ENCODE data around the gene CAMK2N1. TPM values are rescaled to one million over a fixed set of nuclear protein-coding genes. Genes with fewer than 3 reads are reported as not detected.

Gene CAMK2N1
- polyA plus RNA-seq, 6 donors from 2014 or later = not detected

DNA sequence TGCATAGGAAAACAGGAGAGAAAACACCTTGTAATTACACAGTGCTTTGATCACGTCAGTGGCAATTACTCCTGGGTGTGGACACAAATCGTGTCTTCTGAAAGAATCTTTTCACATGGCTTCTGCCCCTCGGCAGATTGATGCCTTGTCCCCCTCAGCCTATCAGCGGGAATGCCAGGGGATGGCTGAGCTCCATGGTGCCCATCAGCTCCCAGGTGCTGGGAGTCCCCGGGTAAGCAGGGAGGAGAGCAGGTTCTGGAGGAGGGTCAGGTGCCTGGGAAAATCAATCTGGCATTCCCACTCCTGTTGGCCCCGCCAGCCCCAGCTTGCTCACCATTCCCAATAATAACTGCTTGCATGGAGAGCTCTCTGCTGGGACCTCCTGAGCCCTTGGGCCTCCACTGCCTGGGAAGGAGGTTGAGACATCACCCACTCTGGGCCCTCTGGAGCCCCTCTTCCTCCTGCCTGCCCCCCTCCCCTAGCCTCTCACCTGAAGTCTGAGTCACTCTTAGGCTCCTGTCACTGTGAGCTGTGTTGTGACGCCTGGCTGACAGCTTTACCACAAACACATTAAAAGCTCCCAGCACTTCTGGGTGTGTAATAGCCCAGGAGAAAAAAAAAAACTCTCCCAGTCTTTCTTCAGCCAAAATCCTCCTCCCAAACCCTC, 4.9 kb downstream of the CAMK2N1 start:
- Mint-ChIP-seq H3K4me1 (peaks cover 12 to 18% (median 15%) of the 10 kb centered on the region in 3 donors), H3K36me3 (peaks cover 3 to 6% of the 10 kb centered on the region in 2 donors), H3K4me3 (no peak overlapping the region), H3K27me3 (peaks cover 69 to 91% (median 89%) of the 10 kb centered on the region in 3 donors), H3K9me3 (no peaks in the 10 kb centered on the region), H3K27ac (no peak overlapping the region)
- no peak for ATAC-seq (ENCODE audit: low read depth in 2 of 2)
- no peak for DNase-seq

DNA sequence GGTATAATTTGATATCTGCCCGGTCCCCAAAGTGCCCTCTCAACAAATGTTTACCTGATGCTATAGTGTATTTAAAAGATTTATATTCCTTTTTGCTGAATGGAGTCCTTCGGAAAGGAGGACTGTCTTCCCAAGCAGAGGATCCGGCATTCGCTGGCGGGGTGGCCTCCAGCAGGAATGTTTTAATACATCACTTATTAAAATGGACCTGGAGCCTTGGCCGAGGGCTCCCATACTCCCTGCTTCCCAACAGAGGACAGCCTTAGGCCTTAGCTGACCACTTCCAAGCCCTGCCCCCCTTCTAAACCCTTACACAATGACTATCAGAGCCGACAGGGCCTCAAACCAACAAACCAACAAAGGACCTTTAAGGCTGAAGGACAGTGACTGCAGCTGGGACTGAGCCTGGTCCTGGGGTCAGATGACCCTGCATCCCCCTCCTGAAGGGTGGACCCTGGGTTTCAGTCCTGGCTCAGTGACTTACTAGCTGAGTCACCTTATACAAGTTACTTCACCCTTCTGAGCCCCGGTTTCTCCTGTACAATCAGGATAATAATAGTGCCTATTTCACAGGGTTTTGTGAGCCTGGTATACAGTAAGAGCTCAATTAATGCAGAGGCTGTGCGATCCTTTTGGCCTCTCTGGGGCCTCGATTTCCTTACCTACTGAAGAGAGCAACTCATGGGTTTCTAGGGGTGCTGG, 5.6 kb downstream of the CAMK2N1 start:
- Mint-ChIP-seq H3K4me3 (no peak overlapping the region), H3K27me3 (peaks cover 75 to 92% (median 91%) of the 10 kb centered on the region in 3 donors), H3K36me3 (peaks cover 3 to 6% of the 10 kb centered on the region in 2 donors), H3K4me1 (peaks cover 9 to 13% (median 11%) of the 10 kb centered on the region in 3 donors), H3K9me3 (no peaks in the 10 kb centered on the region), H3K27ac (no peak overlapping the region)
- DNase-seq = no peak
- ATAC-seq (ENCODE audit: low read depth in 2 of 2) = no peak

DNA sequence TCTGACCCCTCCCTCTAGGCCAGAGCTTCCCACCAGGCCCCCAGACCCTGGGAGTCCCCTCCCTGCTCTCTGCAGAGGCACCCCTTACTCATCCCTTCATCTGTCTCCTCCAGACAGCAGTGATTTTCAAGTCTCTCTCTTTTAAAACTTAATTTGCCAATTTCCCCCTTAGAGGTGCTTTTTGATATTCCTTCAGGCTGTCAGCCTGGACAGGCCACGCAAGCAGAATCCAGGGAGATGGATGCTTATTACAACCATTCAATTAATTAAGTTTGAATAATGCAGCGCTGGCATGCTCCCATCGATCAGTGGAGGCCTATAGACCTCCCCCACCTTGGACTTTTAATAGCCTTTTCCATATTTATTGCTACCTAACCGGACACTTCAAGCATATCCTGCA, 6.2 kb downstream of the CAMK2N1 start:
- peaks cover 9 to 13% (median 9%) of the 10 kb centered on the region in 3 donors for H3K4me1 Mint-ChIP-seq
- peaks cover 79 to 97% (median 95%) of the 10 kb centered on the region in 3 donors for H3K27me3 Mint-ChIP-seq
- peaks cover 3 to 6% of the 10 kb centered on the region in 2 donors for H3K36me3 Mint-ChIP-seq
- H3K27ac Mint-ChIP-seq = no peak overlapping the region
- DNase-seq (no peak), ATAC-seq (ENCODE audit: low read depth in 2 of 2) (no peak)
- peaks cover 0 to under 1% (median 0%) of the 10 kb centered on the region in 7 donors for H3K9me3 Mint-ChIP-seq
- H3K4me3 Mint-ChIP-seq = no peak overlapping the region

DNA sequence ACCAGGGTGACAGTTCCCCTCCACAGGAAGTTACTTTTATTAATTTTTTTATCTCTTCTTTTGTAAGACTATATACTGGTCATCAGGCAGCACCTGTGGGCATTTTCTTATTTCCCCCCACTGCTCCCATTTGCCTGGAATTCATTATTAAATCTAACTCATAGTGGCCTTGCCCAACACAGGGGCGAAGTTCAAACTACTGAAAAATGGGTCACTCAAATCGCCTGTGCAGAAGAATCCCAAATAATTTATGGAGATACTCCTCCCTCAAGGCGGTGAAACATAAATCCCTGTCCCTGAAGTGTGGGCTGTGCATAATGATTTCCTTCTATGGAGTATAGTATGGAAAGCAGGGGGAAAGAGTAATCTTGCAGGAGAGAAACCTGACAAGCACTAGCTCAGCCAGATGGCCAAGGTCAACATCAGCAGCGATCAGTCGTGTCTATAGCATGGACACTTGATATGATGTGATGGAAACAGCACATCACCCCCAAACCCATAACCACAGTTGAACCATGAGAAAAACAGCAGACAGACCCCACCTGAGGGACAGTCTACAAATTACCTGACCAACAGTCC, 7.9 kb downstream of the CAMK2N1 start:
- H3K4me3 Mint-ChIP-seq = no peak overlapping the region
- peaks cover 0 to 2% (median 2%) of the 10 kb centered on the region in 3 donors for H3K4me1 Mint-ChIP-seq

DNA sequence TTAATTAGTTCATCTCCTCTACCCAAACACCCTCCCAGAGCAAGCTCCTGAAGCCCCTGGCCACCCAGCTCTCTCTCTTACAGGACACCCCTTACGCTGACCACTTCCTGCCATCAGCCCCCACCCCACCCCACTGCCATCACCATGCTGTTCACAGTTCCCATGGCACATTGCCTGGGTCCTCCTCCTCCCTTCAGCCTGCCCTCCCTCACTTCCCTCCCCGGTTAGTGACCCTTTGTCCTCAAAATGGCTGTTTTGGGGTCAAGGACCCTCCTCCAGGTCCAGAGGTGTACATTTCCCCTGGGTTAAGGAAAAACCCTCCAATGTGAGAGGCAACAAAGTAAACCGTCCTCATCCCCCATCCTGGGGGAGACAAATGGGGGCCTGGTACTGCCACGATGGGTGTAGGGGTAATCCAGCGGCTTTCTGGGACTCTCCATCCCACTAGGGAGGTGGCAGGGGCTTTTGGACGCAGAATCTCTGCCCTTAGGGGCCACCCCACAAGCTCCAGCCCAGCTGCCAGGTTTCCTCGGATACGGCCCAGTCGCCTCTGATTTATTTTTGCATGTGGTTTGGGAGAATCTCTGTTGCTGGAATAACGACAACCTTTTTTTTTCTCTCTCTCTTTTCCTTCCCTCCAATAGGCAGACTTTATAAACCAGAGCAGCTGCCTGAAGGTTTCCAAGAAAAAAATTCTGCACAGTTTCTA, 8.5 kb downstream of the CAMK2N1 start:
- no peak overlapping the region for H3K4me3 Mint-ChIP-seq
- DNase-seq = no peak
- ATAC-seq (ENCODE audit: low read depth in 2 of 2) = no peak
- no peaks in the 10 kb centered on the region for H3K36me3 Mint-ChIP-seq
- peaks cover 0 to 3% (median 2%) of the 10 kb centered on the region in 3 donors for H3K4me1 Mint-ChIP-seq
- peaks cover 0 to 2% (median 0%) of the 10 kb centered on the region in 7 donors for H3K9me3 Mint-ChIP-seq
- peaks cover 81 to 97% (median 96%) of the 10 kb centered on the region in 3 donors for H3K27me3 Mint-ChIP-seq
- H3K27ac Mint-ChIP-seq = no peak overlapping the region

More for the DNA sequence above, 7.9 kb downstream of the CAMK2N1 start:
- no peaks in the 10 kb centered on the region for H3K36me3 Mint-ChIP-seq
- no peak for ATAC-seq (ENCODE audit: low read depth in 2 of 2)
- DNase-seq = no peak
- H3K27me3 Mint-ChIP-seq = peaks cover 84 to 97% (median 95%) of the 10 kb centered on the region in 3 donors
- peaks cover 0 to 2% (median 0%) of the 10 kb centered on the region in 7 donors for H3K9me3 Mint-ChIP-seq
- H3K27ac Mint-ChIP-seq = peak overlapping the region in 1 of 6 donors; percentile 13

DNA sequence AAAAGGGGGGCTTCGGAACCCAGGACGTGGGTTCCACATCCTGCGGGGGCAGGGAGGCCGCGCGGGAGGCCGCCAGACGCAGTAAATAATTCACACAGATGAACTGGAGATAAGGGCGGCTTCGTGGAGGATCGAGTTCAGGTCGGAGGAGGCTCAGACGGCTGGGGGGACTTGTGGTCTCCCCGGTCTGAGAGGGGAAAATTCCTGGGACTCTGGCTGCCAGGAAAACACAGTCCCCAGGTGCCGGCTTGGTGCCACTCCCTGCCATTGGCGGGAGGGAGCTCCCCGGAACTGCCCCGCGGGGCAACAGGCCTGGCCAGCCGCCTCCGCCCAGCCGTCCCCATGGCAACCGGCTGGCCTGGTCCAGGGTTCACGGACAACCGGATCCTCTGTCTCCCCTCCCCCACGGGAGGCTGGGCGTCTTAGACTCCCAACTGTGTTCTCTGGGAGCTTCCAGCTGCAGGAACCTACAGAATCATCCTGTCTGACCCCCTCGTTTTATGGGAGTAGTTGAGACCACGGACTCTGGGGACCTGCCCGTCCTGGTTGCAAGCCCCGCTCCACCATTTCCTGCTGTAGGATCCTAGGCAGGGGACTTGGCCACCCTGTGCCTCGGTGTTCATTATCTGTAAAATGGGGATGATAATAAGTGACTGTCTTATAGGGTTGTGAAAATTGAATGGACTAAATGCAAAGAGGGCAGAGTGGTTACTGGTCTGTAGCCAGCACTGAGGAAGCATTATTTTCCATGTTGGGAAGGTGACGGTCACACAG, 9.6 kb downstream of the CAMK2N1 start:
- Mint-ChIP-seq H3K27me3 (peaks cover 81 to 97% (median 95%) of the 10 kb centered on the region in 3 donors), H3K9me3 (peaks cover 0 to 2% (median 0%) of the 10 kb centered on the region in 7 donors), H3K27ac (no peak overlapping the region), H3K4me3 (no peak overlapping the region), H3K36me3 (peaks cover 0 to 7% of the 10 kb centered on the region in 2 donors), H3K4me1 (peaks cover 0 to 6% (median 2%) of the 10 kb centered on the region in 3 donors)
- ATAC-seq (ENCODE audit: low read depth in 2 of 2) (no peak), DNase-seq (no peak)

DNA sequence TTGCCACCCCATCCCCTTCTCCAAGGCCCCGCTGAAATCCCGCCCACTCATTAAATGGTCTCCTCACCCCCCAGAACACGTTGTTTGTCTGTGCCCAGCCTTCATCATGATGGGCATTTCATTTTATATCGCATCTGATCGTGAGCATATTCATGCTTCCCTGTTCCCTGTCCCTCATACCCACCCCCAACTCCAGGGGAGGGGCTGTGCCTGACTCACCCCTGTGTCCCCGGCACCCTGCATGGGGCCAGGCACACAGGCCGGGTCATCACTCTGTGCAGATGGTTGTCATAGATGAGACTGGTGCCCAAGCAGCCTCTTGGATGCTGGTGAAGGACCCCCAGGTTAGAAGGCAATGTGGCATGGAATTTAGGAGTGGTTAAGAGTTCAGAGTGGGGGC, 11.0 kb downstream of the CAMK2N1 start:
- ATAC-seq (ENCODE audit: low read depth in 2 of 2) (no peak), DNase-seq (no peak)
- Mint-ChIP-seq H3K4me1 (peaks cover 0 to 6% (median 2%) of the 10 kb centered on the region in 3 donors), H3K9me3 (peaks cover 0 to 2% (median 0%) of the 10 kb centered on the region in 7 donors), H3K4me3 (no peak overlapping the region), H3K27me3 (peaks cover 79 to 91% (median 91%) of the 10 kb centered on the region in 3 donors), H3K36me3 (peaks cover 0 to 7% of the 10 kb centered on the region in 2 donors), H3K27ac (peak overlapping the region in 2 of 6 donors; percentile 75 to 78)

DNA sequence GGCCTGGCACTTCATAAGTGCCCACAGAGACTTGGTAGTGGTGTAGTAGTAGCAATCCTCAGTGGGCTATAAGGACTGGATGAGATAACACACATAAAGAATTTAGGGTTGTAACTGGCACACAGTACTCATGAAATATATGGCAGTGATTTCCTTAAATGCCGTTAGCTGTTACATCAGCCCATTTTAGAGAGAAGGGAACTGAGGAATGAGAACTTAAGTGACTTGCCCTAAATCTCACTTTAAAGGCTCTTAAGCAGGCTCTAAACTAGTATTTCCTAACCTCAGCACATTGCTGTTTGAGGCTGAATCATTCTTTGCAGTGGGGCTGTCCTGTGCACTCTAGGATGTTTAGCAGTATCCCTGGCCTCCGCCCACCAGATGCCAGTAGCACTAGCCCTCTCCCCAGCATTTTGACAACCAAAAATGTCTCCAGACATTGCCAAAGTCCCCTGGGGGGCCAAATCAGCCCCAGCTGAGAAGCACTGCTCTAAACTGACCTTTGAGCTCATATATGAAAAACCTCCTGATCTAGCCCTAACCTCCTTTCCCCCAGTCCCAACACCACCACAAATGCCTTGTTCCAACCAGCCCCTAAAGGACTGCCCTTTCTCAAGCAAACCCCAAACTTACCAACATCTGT, 11.6 kb downstream of the CAMK2N1 start:
- H3K9me3 Mint-ChIP-seq = peaks cover 0 to 2% (median 0%) of the 10 kb centered on the region in 7 donors
- H3K36me3 Mint-ChIP-seq = peaks cover 0 to 7% of the 10 kb centered on the region in 2 donors
- ATAC-seq (ENCODE audit: low read depth in 2 of 2) (no peak), DNase-seq (no peak)
- no peak overlapping the region for H3K4me3 Mint-ChIP-seq
- peak overlapping the region in 2 of 6 donors; percentile 75 to 78 for H3K27ac Mint-ChIP-seq
- peaks cover 0 to 6% (median 2%) of the 10 kb centered on the region in 3 donors for H3K4me1 Mint-ChIP-seq
- H3K27me3 Mint-ChIP-seq = peaks cover 79 to 91% (median 91%) of the 10 kb centered on the region in 3 donors

DNA sequence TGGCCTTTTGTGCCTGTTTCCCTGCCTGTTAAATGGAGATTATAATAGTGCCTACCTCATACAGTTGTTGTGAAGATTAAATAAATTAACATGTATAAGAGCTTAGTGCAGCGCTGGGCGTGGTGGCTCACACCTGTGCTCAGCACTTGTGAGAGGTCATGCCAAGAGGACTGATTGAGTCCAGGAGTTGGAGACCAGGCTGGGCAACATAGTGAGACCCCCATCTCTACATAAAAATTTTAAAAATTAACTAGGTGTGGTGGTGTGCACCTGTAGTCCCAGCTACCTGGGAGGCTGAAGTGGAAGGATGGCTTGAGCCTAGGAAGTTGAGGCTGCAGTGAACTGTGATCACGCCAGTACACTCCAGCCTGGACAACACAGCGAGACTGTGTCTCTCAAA, 12.1 kb downstream of the CAMK2N1 start:
- Mint-ChIP-seq H3K4me1 (peaks cover 0 to 6% (median 2%) of the 10 kb centered on the region in 3 donors), H3K36me3 (peaks cover 0 to 7% of the 10 kb centered on the region in 2 donors), H3K4me3 (no peak overlapping the region), H3K27me3 (peaks cover 79 to 90% (median 90%) of the 10 kb centered on the region in 3 donors), H3K27ac (peak overlapping the region in 1 of 6 donors; percentile 50), H3K9me3 (peaks cover 0 to 2% (median 0%) of the 10 kb centered on the region in 7 donors)
- no peak for DNase-seq
- ATAC-seq (ENCODE audit: low read depth in 2 of 2) = no peak

DNA sequence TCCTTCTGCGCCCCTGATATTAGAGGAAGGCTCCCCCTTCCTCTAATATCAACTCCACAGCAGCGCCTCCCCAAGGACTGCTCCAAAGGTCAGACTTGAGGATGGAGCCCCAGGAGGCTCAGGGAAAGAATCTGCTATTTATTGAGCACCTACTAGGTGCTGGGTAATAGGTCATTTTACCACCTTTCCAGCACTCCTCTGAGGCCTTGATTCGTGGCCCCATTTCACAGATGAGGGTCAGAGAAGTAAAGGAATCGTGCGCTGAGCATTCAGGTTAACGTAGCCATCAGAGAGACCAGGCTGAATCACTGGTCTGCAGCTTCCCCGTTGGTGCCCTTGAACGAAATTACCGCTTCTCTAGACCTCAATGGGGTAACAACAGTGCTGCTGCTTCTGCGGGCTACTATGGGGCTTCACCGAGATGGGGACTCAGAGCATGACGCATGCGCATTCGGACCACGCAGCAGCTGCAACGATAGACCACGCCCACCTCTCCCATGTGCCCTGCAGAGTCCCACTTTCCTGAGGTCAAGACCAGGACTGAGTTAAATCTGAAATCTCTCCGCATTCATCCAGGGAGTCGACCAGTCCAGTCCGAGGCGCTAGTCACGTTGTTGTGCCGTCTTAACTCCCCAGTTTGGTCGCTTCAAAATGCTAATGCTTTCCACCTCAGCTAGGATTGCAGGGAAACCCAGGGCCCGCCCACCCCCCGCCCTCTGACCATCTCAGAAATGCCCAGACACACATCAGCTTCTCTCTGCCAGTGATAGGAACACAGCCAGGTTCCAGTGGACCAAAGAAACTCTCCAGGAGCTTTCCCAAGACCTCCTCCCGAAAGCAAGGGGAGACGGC, 12.9 kb downstream of the CAMK2N1 start:
- H3K9me3 Mint-ChIP-seq = peaks cover 0 to 2% (median 0%) of the 10 kb centered on the region in 7 donors
- ATAC-seq (ENCODE audit: low read depth in 2 of 2) (peak in 1 of 2 donors; percentile 25), DNase-seq (no peak)
- H3K4me3 Mint-ChIP-seq = peak overlapping the region in 1 of 8 donors; percentile 42
- peaks cover 0 to 6% (median 2%) of the 10 kb centered on the region in 3 donors for H3K4me1 Mint-ChIP-seq
- peaks cover 78 to 85% (median 84%) of the 10 kb centered on the region in 3 donors for H3K27me3 Mint-ChIP-seq
- no peak overlapping the region for H3K27ac Mint-ChIP-seq
- H3K36me3 Mint-ChIP-seq = peaks cover 0 to 7% of the 10 kb centered on the region in 2 donors

DNA sequence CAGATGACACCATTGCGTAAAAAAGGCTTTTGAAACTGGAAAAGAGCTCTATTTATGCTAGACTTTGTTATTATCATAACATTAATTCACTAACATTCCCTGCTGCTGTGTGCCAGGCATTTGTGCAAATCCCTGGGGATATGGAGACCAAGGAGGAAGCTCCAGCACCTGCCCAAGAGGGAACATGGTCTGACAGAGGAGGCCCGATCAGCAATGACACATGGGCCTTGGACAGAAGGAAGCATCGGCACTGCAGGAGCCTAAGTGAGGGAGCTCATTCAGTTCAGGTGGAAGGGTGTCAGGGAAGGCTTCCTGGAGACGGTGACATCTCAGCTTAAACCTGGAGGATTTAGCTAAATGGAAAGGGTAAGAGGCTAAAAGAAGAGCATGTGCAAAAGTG, 13.9 kb downstream of the CAMK2N1 start:
- peaks cover 0 to 7% of the 10 kb centered on the region in 2 donors for H3K36me3 Mint-ChIP-seq
- no peak for DNase-seq
- peaks cover 0 to 2% (median 0%) of the 10 kb centered on the region in 7 donors for H3K9me3 Mint-ChIP-seq
- H3K27me3 Mint-ChIP-seq = peaks cover 74 to 85% (median 84%) of the 10 kb centered on the region in 3 donors
- H3K4me3 Mint-ChIP-seq = peak overlapping the region in 1 of 8 donors; percentile 53
- H3K4me1 Mint-ChIP-seq = peaks cover 0 to 6% (median 2%) of the 10 kb centered on the region in 3 donors
- no peak overlapping the region for H3K27ac Mint-ChIP-seq
- no peak for ATAC-seq (ENCODE audit: low read depth in 2 of 2)
